Measurements from ENCODE around the gene CSTPP1.

The CSTPP1 gene

DNA sequence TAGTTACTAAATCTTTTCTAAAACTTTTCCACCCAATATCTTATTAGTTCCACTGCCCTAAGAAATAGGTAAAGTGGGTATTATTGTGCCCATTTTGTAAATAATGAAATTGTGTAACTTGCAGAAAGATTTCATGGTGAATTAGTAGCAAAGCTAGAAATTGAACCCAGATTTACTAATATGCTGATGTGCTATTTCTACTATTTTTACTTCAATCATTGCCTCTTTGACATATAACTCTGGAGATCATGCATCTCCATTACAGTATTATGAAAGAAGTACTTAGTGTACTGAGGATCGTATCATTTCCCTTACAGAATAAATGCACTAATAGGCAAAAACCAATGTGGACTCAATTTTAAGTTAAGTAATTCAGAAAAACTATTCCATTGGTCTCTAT, 119.0 kb downstream of the CSTPP1 start (continued):
- TF ChIP-seq ZFP3 (CRISPR knock-in tag; IDR thresholded peaks at IDR 0.05) (no peak), ZFP30 (CRISPR knock-in tag; IDR thresholded peaks at IDR 0.05) (no peak)

DNA sequence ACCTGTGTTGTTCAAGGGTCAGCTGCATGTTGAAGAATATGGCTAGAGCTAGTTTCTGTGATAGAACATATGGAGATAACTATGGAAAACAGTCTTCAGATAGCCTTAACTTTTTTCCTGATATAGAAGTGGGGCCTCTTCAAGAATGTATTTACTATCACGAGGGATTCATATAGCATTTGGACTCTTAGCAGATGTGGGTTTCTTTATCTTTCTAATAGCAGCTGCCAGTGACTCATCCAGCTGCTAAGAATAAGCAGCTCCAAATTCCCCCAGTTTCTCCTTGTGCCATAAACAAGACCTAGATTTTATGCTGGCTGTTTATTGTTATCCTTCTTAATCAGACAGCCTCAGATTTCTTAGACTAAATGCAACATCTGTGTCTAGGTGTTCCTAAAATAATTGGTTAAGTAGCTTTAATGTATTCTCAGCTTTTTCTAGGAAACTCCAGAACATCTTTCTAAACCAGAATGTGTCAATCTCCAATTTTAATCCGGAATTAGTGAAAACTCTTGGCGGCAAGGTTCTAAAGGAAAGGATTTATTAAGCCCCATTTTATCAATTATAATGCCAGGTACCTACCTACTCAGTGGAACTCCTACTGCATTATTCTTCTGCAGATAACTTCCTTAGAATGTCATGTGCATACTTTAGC, 119.8 kb downstream of the CSTPP1 start:
- TF ChIP-seq ZNF565 (CRISPR knock-in tag; conservative IDR thresholded peaks at IDR 0.05; ENCODE audit: low read depth) (no peak), ZNF8 (CRISPR knock-in tag; IDR thresholded peaks at IDR 0.05) (no peak), ARNTL (CRISPR knock-in tag; IDR thresholded peaks at IDR 0.05; ENCODE audit: borderline replicate concordance, low read depth) (no peak), OSR1 (CRISPR knock-in tag; IDR thresholded peaks at IDR 0.05) (no peak), ZFP30 (CRISPR knock-in tag; IDR thresholded peaks at IDR 0.05) (no peak), CSDC2 (CRISPR knock-in tag; IDR thresholded peaks at IDR 0.05) (no peak), ESRRG (CRISPR knock-in tag; IDR thresholded peaks at IDR 0.05) (no peak), PPARA (CRISPR knock-in tag; IDR thresholded peaks at IDR 0.05; ENCODE audit: borderline replicate concordance) (no peak), ZFP3 (CRISPR knock-in tag; IDR thresholded peaks at IDR 0.05) (no peak), GLIS3 (CRISPR knock-in tag; IDR thresholded peaks at IDR 0.05) (no peak)
- TF ChIP-seq, protein P1, sequence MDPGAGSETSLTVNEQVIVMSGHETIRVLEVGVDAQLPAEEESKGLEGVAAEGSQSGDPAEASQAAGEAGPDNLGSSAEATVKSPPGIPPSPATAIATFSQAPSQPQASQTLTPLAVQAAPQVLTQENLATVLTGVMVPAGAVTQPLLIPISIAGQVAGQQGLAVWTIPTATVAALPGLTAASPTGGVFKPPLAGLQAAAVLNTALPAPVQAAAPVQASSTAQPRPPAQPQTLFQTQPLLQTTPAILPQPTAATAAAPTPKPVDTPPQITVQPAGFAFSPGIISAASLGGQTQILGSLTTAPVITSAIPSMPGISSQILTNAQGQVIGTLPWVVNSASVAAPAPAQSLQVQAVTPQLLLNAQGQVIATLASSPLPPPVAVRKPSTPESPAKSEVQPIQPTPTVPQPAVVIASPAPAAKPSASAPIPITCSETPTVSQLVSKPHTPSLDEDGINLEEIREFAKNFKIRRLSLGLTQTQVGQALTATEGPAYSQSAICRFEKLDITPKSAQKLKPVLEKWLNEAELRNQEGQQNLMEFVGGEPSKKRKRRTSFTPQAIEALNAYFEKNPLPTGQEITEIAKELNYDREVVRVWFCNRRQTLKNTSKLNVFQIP (CRISPR knock-in tag; IDR thresholded peaks at IDR 0.05; ENCODE audit: borderline replicate concordance, low read depth): no peak
- peak; percentile 24; the same call in 1 of the 3 replicates for ATAC-seq

DNA sequence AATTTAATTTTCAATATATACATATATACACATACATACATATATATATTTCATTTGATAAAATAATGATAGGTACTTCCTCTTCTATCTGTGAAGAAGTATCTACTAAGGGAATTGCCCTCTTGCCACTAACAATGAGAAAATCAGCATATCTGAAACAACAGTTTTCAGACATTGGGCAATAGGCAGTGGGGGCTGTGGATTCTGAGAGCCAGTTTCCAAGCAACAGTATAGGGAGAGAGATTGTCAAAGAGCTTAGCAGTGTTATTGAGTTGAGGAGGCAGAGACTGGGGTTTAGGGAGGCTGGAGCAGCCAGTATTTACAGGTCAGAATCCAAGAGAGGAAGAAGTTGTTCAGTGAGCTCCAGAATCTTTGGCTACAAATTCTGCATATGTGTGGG, 120.8 kb downstream of the CSTPP1 start:
- no peak for ATAC-seq
- TF ChIP-seq CSDC2 (CRISPR knock-in tag; IDR thresholded peaks at IDR 0.05): no peak
- no peak for TF ChIP-seq ISL1 (CRISPR knock-in tag; IDR thresholded peaks at IDR 0.05)

DNA sequence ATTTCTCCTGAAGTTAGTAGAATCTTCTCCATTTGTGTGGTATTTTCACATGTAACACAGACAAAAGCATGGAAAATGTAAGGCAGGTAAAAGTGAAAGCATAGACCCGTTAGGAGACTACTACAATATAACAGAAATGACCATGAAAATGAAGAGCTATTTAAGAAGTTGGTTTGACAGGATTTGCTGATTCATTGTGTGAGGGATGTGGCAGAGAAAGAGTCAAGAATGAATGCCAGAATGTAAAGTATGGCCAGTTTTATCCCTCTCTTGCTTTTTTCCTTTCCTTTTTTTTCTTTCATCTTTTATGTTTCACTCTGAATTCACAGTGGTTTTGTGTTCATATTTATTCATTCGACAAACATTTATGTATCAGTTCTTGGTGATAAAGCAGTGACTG, 124.2 kb downstream of the CSTPP1 start:
- TF ChIP-seq ZFP30 (CRISPR knock-in tag; IDR thresholded peaks at IDR 0.05): no peak
- no peak for TF ChIP-seq ESRRG (CRISPR knock-in tag; IDR thresholded peaks at IDR 0.05)
- no peak for TF ChIP-seq ZC3H10 (CRISPR knock-in tag; IDR thresholded peaks at IDR 0.05)
- TF ChIP-seq, protein P2, sequence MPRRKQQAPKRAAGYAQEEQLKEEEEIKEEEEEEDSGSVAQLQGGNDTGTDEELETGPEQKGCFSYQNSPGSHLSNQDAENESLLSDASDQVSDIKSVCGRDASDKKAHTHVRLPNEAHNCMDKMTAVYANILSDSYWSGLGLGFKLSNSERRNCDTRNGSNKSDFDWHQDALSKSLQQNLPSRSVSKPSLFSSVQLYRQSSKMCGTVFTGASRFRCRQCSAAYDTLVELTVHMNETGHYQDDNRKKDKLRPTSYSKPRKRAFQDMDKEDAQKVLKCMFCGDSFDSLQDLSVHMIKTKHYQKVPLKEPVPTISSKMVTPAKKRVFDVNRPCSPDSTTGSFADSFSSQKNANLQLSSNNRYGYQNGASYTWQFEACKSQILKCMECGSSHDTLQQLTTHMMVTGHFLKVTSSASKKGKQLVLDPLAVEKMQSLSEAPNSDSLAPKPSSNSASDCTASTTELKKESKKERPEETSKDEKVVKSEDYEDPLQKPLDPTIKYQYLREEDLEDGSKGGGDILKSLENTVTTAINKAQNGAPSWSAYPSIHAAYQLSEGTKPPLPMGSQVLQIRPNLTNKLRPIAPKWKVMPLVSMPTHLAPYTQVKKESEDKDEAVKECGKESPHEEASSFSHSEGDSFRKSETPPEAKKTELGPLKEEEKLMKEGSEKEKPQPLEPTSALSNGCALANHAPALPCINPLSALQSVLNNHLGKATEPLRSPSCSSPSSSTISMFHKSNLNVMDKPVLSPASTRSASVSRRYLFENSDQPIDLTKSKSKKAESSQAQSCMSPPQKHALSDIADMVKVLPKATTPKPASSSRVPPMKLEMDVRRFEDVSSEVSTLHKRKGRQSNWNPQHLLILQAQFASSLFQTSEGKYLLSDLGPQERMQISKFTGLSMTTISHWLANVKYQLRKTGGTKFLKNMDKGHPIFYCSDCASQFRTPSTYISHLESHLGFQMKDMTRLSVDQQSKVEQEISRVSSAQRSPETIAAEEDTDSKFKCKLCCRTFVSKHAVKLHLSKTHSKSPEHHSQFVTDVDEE (CRISPR knock-in tag; IDR thresholded peaks at IDR 0.05): no peak
- no peak for TF ChIP-seq CSDC2 (CRISPR knock-in tag; IDR thresholded peaks at IDR 0.05)
- no peak for TF ChIP-seq SNAI2 (CRISPR knock-in tag; IDR thresholded peaks at IDR 0.05)
- TF ChIP-seq BACH2 (CRISPR knock-in tag; IDR thresholded peaks at IDR 0.05; ENCODE audit: borderline replicate concordance): no peak
- ATAC-seq: peak; percentile 68

DNA sequence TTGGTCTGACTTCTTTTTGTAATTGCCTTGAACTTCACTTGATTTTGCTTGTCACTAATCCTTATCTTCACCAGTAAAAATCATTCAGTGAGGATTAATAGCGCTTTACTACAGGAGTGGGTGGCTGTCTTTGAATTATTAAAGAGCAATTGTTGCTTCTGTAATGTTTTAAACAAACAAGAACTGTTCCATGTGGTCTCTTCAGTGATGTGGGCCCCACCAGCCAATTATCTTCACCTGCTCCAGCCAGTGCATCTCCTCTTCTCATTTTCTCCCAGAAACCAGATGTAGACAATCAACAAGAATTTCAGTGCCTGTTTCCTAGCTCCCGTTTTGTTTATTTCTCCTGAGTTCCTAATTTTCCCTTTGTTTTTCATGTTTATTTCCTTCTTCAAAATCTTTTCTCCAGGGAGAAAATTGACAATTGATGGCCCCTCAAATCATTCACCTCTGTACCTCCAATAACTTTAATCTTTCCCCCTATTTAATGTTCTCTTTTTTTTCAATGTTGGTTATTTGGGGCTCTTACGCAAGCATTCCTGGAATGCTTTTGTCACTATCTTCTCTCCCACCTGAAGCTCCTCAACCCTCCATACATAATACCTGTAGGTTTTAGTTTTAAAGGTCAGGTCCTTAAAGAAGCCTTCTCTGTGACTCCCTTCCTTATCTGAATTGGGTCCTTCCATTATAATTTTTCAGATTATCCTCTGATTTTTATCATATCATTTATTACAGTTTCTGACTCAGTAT, 125.0 kb downstream of the CSTPP1 start:
- TF ChIP-seq, protein P3, sequence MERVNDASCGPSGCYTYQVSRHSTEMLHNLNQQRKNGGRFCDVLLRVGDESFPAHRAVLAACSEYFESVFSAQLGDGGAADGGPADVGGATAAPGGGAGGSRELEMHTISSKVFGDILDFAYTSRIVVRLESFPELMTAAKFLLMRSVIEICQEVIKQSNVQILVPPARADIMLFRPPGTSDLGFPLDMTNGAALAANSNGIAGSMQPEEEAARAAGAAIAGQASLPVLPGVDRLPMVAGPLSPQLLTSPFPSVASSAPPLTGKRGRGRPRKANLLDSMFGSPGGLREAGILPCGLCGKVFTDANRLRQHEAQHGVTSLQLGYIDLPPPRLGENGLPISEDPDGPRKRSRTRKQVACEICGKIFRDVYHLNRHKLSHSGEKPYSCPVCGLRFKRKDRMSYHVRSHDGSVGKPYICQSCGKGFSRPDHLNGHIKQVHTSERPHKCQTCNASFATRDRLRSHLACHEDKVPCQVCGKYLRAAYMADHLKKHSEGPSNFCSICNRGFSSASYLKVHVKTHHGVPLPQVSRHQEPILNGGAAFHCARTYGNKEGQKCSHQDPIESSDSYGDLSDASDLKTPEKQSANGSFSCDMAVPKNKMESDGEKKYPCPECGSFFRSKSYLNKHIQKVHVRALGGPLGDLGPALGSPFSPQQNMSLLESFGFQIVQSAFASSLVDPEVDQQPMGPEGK (CRISPR knock-in tag; IDR thresholded peaks at IDR 0.05; ENCODE audit: borderline replicate concordance): no peak
- TF ChIP-seq RARB (CRISPR knock-in tag; IDR thresholded peaks at IDR 0.05): no peak
- no peak for TF ChIP-seq ARNTL (CRISPR knock-in tag; IDR thresholded peaks at IDR 0.05; ENCODE audit: borderline replicate concordance, low read depth)
- TF ChIP-seq TOX (CRISPR knock-in tag; IDR thresholded peaks at IDR 0.05; ENCODE audit: borderline replicate concordance): no peak
- ATAC-seq: no peak
